HepG2 (cell line): ENCODE measurements around the gene RABGGTA. TPM values are rescaled to one million over a fixed set of nuclear protein-coding genes. Genes with fewer than 3 reads are reported as not detected.

Source experiments
- ATRX ChIP-seq: sonication (generic); formaldehyde crosslinking; IDR thresholded peaks from 2 replicates; pipeline ENCODE4 v1.4.0; 2020; ENCODE audit warnings: missing genetic modification reagents, borderline replicate concordance
- BHLHE40 ChIP-seq: IDR thresholded peaks from 2 replicates; pipeline ENCODE4 v1.6.1; 2011; ENCODE audit warnings: low read length, improper control_type of control experiment
- BORCS8-MEF2B ChIP-seq: sonication (generic); formaldehyde crosslinking; IDR thresholded peaks from 2 replicates; pipeline ENCODE4 v1.8.0; 2022; ENCODE audit warnings: mild to moderate bottlenecking, missing genetic modification reagents
- CENPBD1 ChIP-seq: sonication (generic); formaldehyde crosslinking; IDR thresholded peaks from 2 replicates; pipeline ENCODE4 v1.8.0; 2022; ENCODE audit warnings: missing genetic modification reagents, low read depth, mild to moderate bottlenecking, borderline replicate concordance
- ELF4 ChIP-seq: sonication (generic); formaldehyde crosslinking; IDR thresholded peaks from 2 replicates; pipeline ENCODE4 v1.5.0; 2020; ENCODE audit warnings: missing genetic modification reagents, mild to moderate bottlenecking, moderate library complexity, borderline replicate concordance
- EP300 ChIP-seq, 3 experiments: sonication (generic) in 1 of 3; formaldehyde crosslinking in 1 of 3; IDR thresholded peaks; 2 replicates each; pipeline versions ENCODE4 v1.5.1 to v1.6.1; 2011 to 2020; ENCODE audit warnings: low read depth in 2 of 3, low read length in 2 of 3, borderline replicate concordance in 1 of 3, improper control_type of control experiment in 1 of 3, mild to moderate bottlenecking in 1 of 3, missing genetic modification reagents in 1 of 3, moderate library complexity in 1 of 3
- ERF ChIP-seq: IDR thresholded peaks from 2 replicates; pipeline ENCODE4 v1.6.1; 2018; ENCODE audit warnings: missing biosample characterization, missing genetic modification reagents
- FOXA3 ChIP-seq: IDR thresholded peaks from 2 replicates; pipeline ENCODE4 v1.6.1; 2016; ENCODE audit warnings: missing genetic modification reagents, missing compliant biosample characterization
- GABPA ChIP-seq, 2 experiments: IDR thresholded peaks; 2 replicates each; pipeline ENCODE4 v1.6.1; 2011 to 2016; ENCODE audit warnings: low read depth in 2 of 2, low read length in 1 of 2, missing biosample characterization in 1 of 2, missing genetic modification characterization in 1 of 2
- HMGXB4 ChIP-seq, 2 experiments: sonication (generic) in 1 of 2; formaldehyde crosslinking in 1 of 2; IDR thresholded peaks; 2 replicates each; pipeline versions ENCODE4 v1.4.0 to v1.6.1; 2018 to 2020; ENCODE audit warnings: missing genetic modification reagents in 2 of 2, borderline replicate concordance in 1 of 2, low read depth in 1 of 2, mild to moderate bottlenecking in 1 of 2, missing biosample characterization in 1 of 2
- KAT2B ChIP-seq: fragments of 150-350 bp; IDR thresholded peaks from 2 replicates; pipeline ENCODE4 v1.6.1; 2014; ENCODE audit warnings: low read depth, low read length, borderline replicate concordance
- MED8 ChIP-seq: sonication (generic); formaldehyde crosslinking; IDR thresholded peaks from 2 replicates; pipeline ENCODE4 v1.8.1; 2023; ENCODE audit warnings: mild to moderate bottlenecking, missing genetic modification reagents; ENCODE audit not compliant: insufficient replicate concordance
- PHF5A ChIP-seq: IDR thresholded peaks from one replicate; pipeline ENCODE4 v1.6.1; 2018; ENCODE audit warnings: low read depth, missing genetic modification reagents; ENCODE audit not compliant: unreplicated experiment
- POLR2AphosphoS2 ChIP-seq: IDR thresholded peaks from 2 replicates; pipeline ENCODE4 v1.6.1; 2011; ENCODE audit warnings: low read depth, low read length, improper control_type of control experiment
- RFX1 ChIP-seq: fragments of 450-650 bp; IDR thresholded peaks from 2 replicates; pipeline ENCODE4 v1.6.1; 2017
- SNAPC5 ChIP-seq: sonication (generic); formaldehyde crosslinking; IDR thresholded peaks from 2 replicates; pipeline ENCODE4 v1.8.1; 2023; ENCODE audit warnings: mild to moderate bottlenecking, missing genetic modification reagents, borderline replicate concordance
- TMF1 ChIP-seq: sonication (generic); formaldehyde crosslinking; IDR thresholded peaks from 2 replicates; pipeline ENCODE4 v1.8.1; 2022; ENCODE audit warnings: low read depth, missing genetic modification reagents
- YY1 ChIP-seq: IDR thresholded peaks from 2 replicates; pipeline ENCODE4 v1.6.1; 2011; ENCODE audit warnings: low read length, low read depth, moderate library complexity, mild to moderate bottlenecking; ENCODE audit not compliant: insufficient read depth, insufficient replicate concordance
- ZBTB20 ChIP-seq: sonication (generic); formaldehyde crosslinking; IDR thresholded peaks from 2 replicates; pipeline ENCODE4 v1.8.1; 2023; ENCODE audit warnings: missing genetic modification reagents, low read depth, mild to moderate bottlenecking, borderline replicate concordance
- ZNF10 ChIP-seq: sonication (generic); formaldehyde crosslinking; IDR thresholded peaks from 2 replicates; pipeline ENCODE4 v1.4.0; 2020; ENCODE audit warnings: mild to moderate bottlenecking, low read depth, missing genetic modification reagents, borderline replicate concordance
- ZNF224 ChIP-seq: sonication (generic); formaldehyde crosslinking; IDR thresholded peaks from 2 replicates; pipeline ENCODE4 v1.5.0; 2020; ENCODE audit warnings: mild to moderate bottlenecking, missing genetic modification reagents
- ZNF441 ChIP-seq: sonication (generic); formaldehyde crosslinking; IDR thresholded peaks from 2 replicates; pipeline ENCODE4 v1.7.0; 2021; ENCODE audit warnings: missing genetic modification reagents, borderline replicate concordance
- ZNF589 ChIP-seq: sonication (generic); formaldehyde crosslinking; conservative IDR thresholded peaks from 2 replicates; pipeline ENCODE4 v1.8.0; 2022; ENCODE audit warnings: mild to moderate bottlenecking, moderate library complexity, missing genetic modification reagents
- ZNF672 ChIP-seq: sonication (generic); formaldehyde crosslinking; IDR thresholded peaks from 2 replicates; pipeline ENCODE4 v1.8.1; 2022; ENCODE audit warnings: missing genetic modification reagents
- ZNF737 ChIP-seq: sonication (generic); formaldehyde crosslinking; IDR thresholded peaks from 2 replicates; pipeline ENCODE4 v1.5.0; 2020; ENCODE audit warnings: missing genetic modification reagents, mild to moderate bottlenecking, borderline replicate concordance
- ZNF761 ChIP-seq: sonication (generic); formaldehyde crosslinking; conservative IDR thresholded peaks from 2 replicates; pipeline ENCODE4 v1.4.0; 2020; ENCODE audit warnings: mild to moderate bottlenecking, missing genetic modification reagents
- polyA plus RNA-seq, 8 experiments: library from polyadenylated mRNA; depleted of rRNA in 3 of 8; stranded (reverse) in 7 of 8; unstranded in 1 of 8; fragments of >200 nt; fragmentation: Illumina TruSeq in 4 of 8; extraction: Trizol in 4 of 8; gene quantifications; 2 replicates each; pipeline versions ENCODE4 v1.2.1 to v1.2.3, GENCODE V29; 2011 to 2016; ENCODE audit warnings: low read depth in 4 of 8, missing spikeins in 1 of 8, mixed read lengths in 1 of 8; ENCODE audit not compliant: insufficient read depth in 1 of 8
- total RNA-seq, 5 experiments: library from RNA; depleted of rRNA; stranded (reverse); fragments of >200 nt; fragmentation: Illumina TruSeq; extraction: Trizol; gene quantifications; 2 replicates each; pipeline ENCODE4 v1.2.3, GENCODE V29; 2016; ENCODE audit warnings: low read depth in 1 of 5

Gene RABGGTA
- total and polyA plus RNA-seq, 2 of the 13 experiments (the other 11 are each of a cell fraction or from before 2014, with no cell fraction given), result 57.9 to 90.8 TPM

- peak; percentile 94 for TF ChIP-seq ZNF441
- no peak for TF ChIP-seq KAT2B
- peak; percentile 55 for TF ChIP-seq FOXA3 (CRISPR knock-in tag)
- no peak for TF ChIP-seq POLR2AphosphoS2
- TF ChIP-seq EP300 (IDR thresholded peaks at IDR 0.05; ENCODE audit: low read depth in 2 of 2, low read length in 2 of 2), result 0 out of 4 replicates have a peak, but pooled peaks of 1 of the 2 experiments have one; percentile 9
- peak; percentile 50; the same call in 1 of the 2 replicates for TF ChIP-seq EP300 (CRISPR knock-in tag; IDR thresholded peaks at IDR 0.05; ENCODE audit: borderline replicate concordance)
- TF ChIP-seq ELF4, result no peak
- peak; percentile 99 for TF ChIP-seq TMF1 (CRISPR knock-in tag)
- TF ChIP-seq BHLHE40, result no peak
- no peak; the same call in 1 of the 2 replicates for TF ChIP-seq ATRX (CRISPR knock-in tag)
- TF ChIP-seq SNAPC5 (CRISPR knock-in tag), result peak; percentile 88
- TF ChIP-seq ZNF737 (CRISPR knock-in tag), result peak; percentile 91
- peak; percentile 92 to 95 for TF ChIP-seq HMGXB4 (CRISPR knock-in tag; IDR thresholded peaks at IDR 0.05; ENCODE audit: borderline replicate concordance in 1 of 2, low read depth in 1 of 2)
- peak; percentile 60; the same call in 1 of the 2 replicates for TF ChIP-seq ZBTB20 (CRISPR knock-in tag)
- TF ChIP-seq ZNF672, result no peak
- peak; percentile 46 for TF ChIP-seq YY1
- TF ChIP-seq RFX1, result no peak
- TF ChIP-seq CENPBD1 (CRISPR knock-in tag), result peak; percentile 86; the same call in 1 of the 2 replicates
- peak; percentile 99 for TF ChIP-seq ERF
- peak; percentile 65; the same call in 1 of the 2 replicates for TF ChIP-seq ZNF10 (CRISPR knock-in tag)
- peak; percentile 98 for TF ChIP-seq ZNF224 (CRISPR knock-in tag)
- TF ChIP-seq PHF5A (CRISPR knock-in tag), result peak; percentile 78
- peak; percentile 82 for TF ChIP-seq MED8 (CRISPR knock-in tag)
- TF ChIP-seq ZNF589 (CRISPR knock-in tag), result no peak
- TF ChIP-seq ZNF761 (CRISPR knock-in tag), result peak; percentile 98; the same call in 1 of the 2 replicates
- TF ChIP-seq GABPA (IDR thresholded peaks at IDR 0.05; ENCODE audit: low read depth, low read length), result no peak
- TF ChIP-seq GABPA (CRISPR knock-in tag; IDR thresholded peaks at IDR 0.05; ENCODE audit: low read depth), result no peak
- TF ChIP-seq BORCS8-MEF2B (CRISPR knock-in tag), result peak; percentile 99
Observed at GRCh38 chr14:24315807-24316596, 44.6 kb upstream of the RABGGTA start (continued).
